SH-SY5Y (cell line): ENCODE measurements around the gene CHD2.

Experiments
- GATA2 ChIP-seq: IDR thresholded peaks from 2 replicates; pipeline ENCODE4 v1.6.1; 2011; ENCODE audit warnings: mild to moderate bottlenecking, low read depth, low read length
- GATA3 ChIP-seq: IDR thresholded peaks from 2 replicates; pipeline ENCODE4 v1.6.1; 2011; ENCODE audit warnings: low read depth, mild to moderate bottlenecking, low read length, moderate library complexity

CHD2 gene

GRCh38 chr15:92882697-92883162 is 17.4 kb upstream of the CHD2 start:
- TF ChIP-seq GATA2 = no peak
- no peak for TF ChIP-seq GATA3

- TF ChIP-seq GATA3 (no peak), GATA2 (no peak)
These were observed 16.8 kb upstream of the CHD2 start for GRCh38 chr15:92883163-92883875.

GRCh38 chr15:92883876-92884435 is 16.2 kb upstream of the CHD2 start:
- no peak for TF ChIP-seq GATA2
- TF ChIP-seq GATA3 = no peak

- TF ChIP-seq GATA2 (no peak), GATA3 (no peak)
These were observed 15.5 kb upstream of the CHD2 start for GRCh38 chr15:92884436-92885223.

GRCh38 chr15:92885224-92886041 is 14.7 kb upstream of the CHD2 start:
- TF ChIP-seq GATA2 (no peak), GATA3 (no peak)

GRCh38 chr15:92886042-92886537 is 14.0 kb upstream of the CHD2 start:
- TF ChIP-seq GATA3 = no peak
- no peak for TF ChIP-seq GATA2

GRCh38 chr15:92886815-92887214 is 13.3 kb upstream of the CHD2 start:
- TF ChIP-seq GATA3 (no peak), GATA2 (no peak)

GRCh38 chr15:92887869-92888268 is 12.3 kb upstream of the CHD2 start:
- no peak for TF ChIP-seq GATA2
- TF ChIP-seq GATA3 = no peak

- TF ChIP-seq GATA3 = no peak
- TF ChIP-seq GATA2 = no peak
These were observed 10.6 kb upstream of the CHD2 start for GRCh38 chr15:92889390-92890107.

GRCh38 chr15:92891533-92892200 is 8.5 kb upstream of the CHD2 start:
- TF ChIP-seq GATA3 (no peak), GATA2 (no peak)

- TF ChIP-seq GATA2 (no peak), GATA3 (no peak)
These were observed 7.9 kb upstream of the CHD2 start for GRCh38 chr15:92892201-92892555.

GRCh38 chr15:92893200-92893599 is 6.9 kb upstream of the CHD2 start:
- no peak for TF ChIP-seq GATA3
- TF ChIP-seq GATA2 = no peak

- TF ChIP-seq GATA3 = no peak
- TF ChIP-seq GATA2 = no peak
These were observed 3.6 kb upstream of the CHD2 start for GRCh38 chr15:92896561-92896960.

GRCh38 chr15:92897620-92898019 is 2.5 kb upstream of the CHD2 start:
- TF ChIP-seq GATA2 = no peak
- TF ChIP-seq GATA3 = no peak
